ENCODE results near the gene JADE2. TPM values are rescaled to one million over a fixed set of nuclear protein-coding genes. Genes with fewer than 3 reads are reported as not detected.

The JADE2 gene
- polyA plus RNA-seq, 3 donors: 2.1 to 10.2 (median 3.1) TPM

DNA sequence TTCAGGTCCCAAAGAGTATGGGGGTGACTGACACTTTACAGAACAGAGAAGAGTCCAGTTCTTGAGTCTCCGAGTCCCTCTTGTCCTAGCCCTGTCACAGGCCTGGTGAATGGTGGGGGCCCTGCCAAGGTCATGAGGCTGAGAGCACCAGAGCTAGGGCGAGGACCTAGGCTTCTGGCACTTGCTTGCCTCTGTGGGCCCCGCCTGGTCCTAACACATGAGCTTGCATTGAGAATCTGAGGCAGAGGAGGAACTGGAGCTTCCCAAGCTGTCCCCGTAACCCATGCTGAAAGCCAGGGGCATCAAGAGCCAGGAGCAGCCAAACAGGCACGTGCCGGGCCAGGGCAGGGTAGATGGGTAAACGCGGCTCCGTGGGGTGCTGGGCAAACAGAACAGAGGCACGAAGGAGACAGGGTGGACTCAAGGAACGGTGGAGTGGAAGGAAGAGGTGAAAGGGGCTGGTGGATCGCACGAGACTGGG lies 41.3 kb downstream of the JADE2 start:
- WGBS (ENCODE audit: insufficient coverage): 95% methylated on average over 13 of the region's 13 CpGs
- H3K27ac ChIP-seq (ENCODE audit: low read depth in 1 of 2, low read length in 2 of 2): peak overlapping the region in 1 of 2 donors; percentile 71
- no peak overlapping the region for H3K4me3 ChIP-seq (replicated peaks in 1 of 3; ENCODE audit: low read depth in 2 of 3, low read length in 3 of 3)
- Mint-ChIP-seq H3K36me3 (peaks cover 58 to 60% of the 10 kb centered on the region in 2 donors), H3K4me1 (peaks cover 18% of the 10 kb centered on the region), H3K9me3 (no peaks in the 10 kb centered on the region), H3K27ac (peak overlapping the region in 5 of 7 donors; percentile 31 to 68 (median 54)), H3K4me3 (no peak overlapping the region), H3K27me3 (ENCODE audit: low read depth in 3 of 3) (peaks cover 0 to 8% (median 2%) of the 10 kb centered on the region in 3 donors)
- DNase-seq: no peak
- intact Hi-C loops (cut with micrococcal nuclease): no loop called here
- no peak overlapping the region for H3K4me2 ChIP-seq (replicated peaks; ENCODE audit: extremely low read depth, low read length, poor library complexity, severe bottlenecking)
- peaks cover 17 to 21% of the 10 kb centered on the region in 2 donors for H3K4me1 ChIP-seq (ENCODE audit: control insufficient read depth in 1 of 2, insufficient read depth in 2 of 2, low read length in 2 of 2)
- no peaks in the 10 kb centered on the region for H3K79me2 ChIP-seq (ENCODE audit: insufficient read depth, low read length)
- TF ChIP-seq, protein P1, sequence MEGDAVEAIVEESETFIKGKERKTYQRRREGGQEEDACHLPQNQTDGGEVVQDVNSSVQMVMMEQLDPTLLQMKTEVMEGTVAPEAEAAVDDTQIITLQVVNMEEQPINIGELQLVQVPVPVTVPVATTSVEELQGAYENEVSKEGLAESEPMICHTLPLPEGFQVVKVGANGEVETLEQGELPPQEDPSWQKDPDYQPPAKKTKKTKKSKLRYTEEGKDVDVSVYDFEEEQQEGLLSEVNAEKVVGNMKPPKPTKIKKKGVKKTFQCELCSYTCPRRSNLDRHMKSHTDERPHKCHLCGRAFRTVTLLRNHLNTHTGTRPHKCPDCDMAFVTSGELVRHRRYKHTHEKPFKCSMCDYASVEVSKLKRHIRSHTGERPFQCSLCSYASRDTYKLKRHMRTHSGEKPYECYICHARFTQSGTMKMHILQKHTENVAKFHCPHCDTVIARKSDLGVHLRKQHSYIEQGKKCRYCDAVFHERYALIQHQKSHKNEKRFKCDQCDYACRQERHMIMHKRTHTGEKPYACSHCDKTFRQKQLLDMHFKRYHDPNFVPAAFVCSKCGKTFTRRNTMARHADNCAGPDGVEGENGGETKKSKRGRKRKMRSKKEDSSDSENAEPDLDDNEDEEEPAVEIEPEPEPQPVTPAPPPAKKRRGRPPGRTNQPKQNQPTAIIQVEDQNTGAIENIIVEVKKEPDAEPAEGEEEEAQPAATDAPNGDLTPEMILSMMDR (IDR thresholded peaks at IDR 0.05): no peak
- no peak overlapping the region for H3K9ac ChIP-seq (ENCODE audit: insufficient read depth, low read length, poor library complexity, severe bottlenecking)
- no peaks in the 10 kb centered on the region for H3K9me3 ChIP-seq (replicated peaks in 1 of 2; ENCODE audit: control insufficient read depth in 1 of 2, insufficient read depth in 1 of 2, low read length in 2 of 2)
- H4K20me1 ChIP-seq (ENCODE audit: insufficient read depth, low read length): peaks cover 6% of the 10 kb centered on the region
- no peak overlapping the region for H2AFZ ChIP-seq (ENCODE audit: insufficient read depth, low read depth, low read length, poor library complexity, severe bottlenecking)
- no peaks in the 10 kb centered on the region for H3K27me3 ChIP-seq (ENCODE audit: control insufficient read depth in 2 of 2, insufficient read depth in 2 of 2, low read length in 2 of 2)
- H3K36me3 ChIP-seq (replicated peaks in 1 of 2; ENCODE audit: control insufficient read depth in 1 of 2, insufficient read depth in 2 of 2, low read length in 2 of 2): peaks cover 41 to 81% of the 10 kb centered on the region in 2 donors

DNA sequence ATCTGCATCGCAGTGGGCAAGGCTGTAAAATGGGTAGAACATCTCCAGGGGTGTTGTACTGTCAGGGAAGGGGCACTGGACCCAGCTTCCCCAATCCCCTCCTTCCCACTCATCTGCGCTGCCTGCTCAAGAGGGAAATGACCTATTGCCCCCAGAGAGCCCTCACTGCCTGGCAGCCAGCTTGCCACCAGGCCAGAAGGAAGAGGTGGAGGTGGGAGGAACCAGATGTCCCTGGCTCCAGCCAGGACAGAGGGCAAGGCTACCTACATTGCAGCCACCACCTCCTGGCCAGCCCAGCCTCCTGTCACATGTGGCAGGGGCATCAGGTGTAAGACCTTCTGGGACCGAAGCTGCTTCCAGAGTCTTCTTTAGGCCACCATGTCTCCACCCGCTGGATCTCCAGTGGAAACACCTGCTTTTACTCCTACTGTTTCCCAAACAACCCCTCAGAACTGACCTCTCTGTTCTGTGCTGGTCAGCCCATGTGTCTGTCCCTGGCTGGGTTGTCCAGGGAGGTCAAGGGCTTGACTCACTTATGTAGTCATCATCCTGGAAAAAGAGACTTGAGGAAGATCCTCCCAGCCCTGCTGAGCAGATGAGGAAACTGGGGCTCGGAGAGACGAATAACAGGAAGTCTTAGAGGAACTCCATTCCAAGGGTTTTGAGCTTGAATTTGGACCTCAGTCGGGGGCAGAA lies 42.3 kb downstream of the JADE2 start:
- peak; percentile 55 to 87 (median 60) for DNase-seq
- peaks cover 17 to 21% of the 10 kb centered on the region in 2 donors for H3K4me1 ChIP-seq (ENCODE audit: control insufficient read depth in 1 of 2, insufficient read depth in 2 of 2, low read length in 2 of 2)
- Mint-ChIP-seq H3K36me3 (peaks cover 54 to 60% of the 10 kb centered on the region in 2 donors), H3K27ac (peak overlapping the region; percentile 54 to 87 (median 74)), H3K27me3 (ENCODE audit: low read depth in 3 of 3) (peaks cover 0 to 8% (median 2%) of the 10 kb centered on the region in 3 donors), H3K4me3 (no peak overlapping the region), H3K4me1 (peaks cover 18% of the 10 kb centered on the region), H3K9me3 (no peaks in the 10 kb centered on the region)
- no peaks in the 10 kb centered on the region for H3K27me3 ChIP-seq (ENCODE audit: control insufficient read depth in 2 of 2, insufficient read depth in 2 of 2, low read length in 2 of 2)
- intact Hi-C loops (cut with micrococcal nuclease): no loop called here
- H3K36me3 ChIP-seq (replicated peaks in 1 of 2; ENCODE audit: control insufficient read depth in 1 of 2, insufficient read depth in 2 of 2, low read length in 2 of 2): peaks cover 36 to 81% of the 10 kb centered on the region in 2 donors
- TF ChIP-seq, protein P1 (IDR thresholded peaks at IDR 0.05): no peak
- no peak overlapping the region for H2AFZ ChIP-seq (ENCODE audit: insufficient read depth, low read depth, low read length, poor library complexity, severe bottlenecking)
- no peaks in the 10 kb centered on the region for H3K79me2 ChIP-seq (ENCODE audit: insufficient read depth, low read length)
- no peaks in the 10 kb centered on the region for H3K9me3 ChIP-seq (replicated peaks in 1 of 2; ENCODE audit: control insufficient read depth in 1 of 2, insufficient read depth in 1 of 2, low read length in 2 of 2)
- WGBS (ENCODE audit: insufficient coverage): 100% methylated on average over 2 of the region's 7 CpGs
- H4K20me1 ChIP-seq (ENCODE audit: insufficient read depth, low read length): peaks cover 6% of the 10 kb centered on the region
- peak overlapping the region; percentile 27 to 71 for H3K27ac ChIP-seq (ENCODE audit: low read depth in 1 of 2, low read length in 2 of 2)
- peak overlapping the region; percentile 33 for H3K4me2 ChIP-seq (replicated peaks; ENCODE audit: extremely low read depth, low read length, poor library complexity, severe bottlenecking)
- H3K9ac ChIP-seq (ENCODE audit: insufficient read depth, low read length, poor library complexity, severe bottlenecking): peak overlapping the region; percentile 21
- peak overlapping the region in 1 of 3 experiments; percentile 26 for H3K4me3 ChIP-seq (replicated peaks in 1 of 3; ENCODE audit: low read depth in 2 of 3, low read length in 3 of 3)
